HEK293 (cell line): ENCODE measurements around the gene CEP63.

Experiments used
- CTCF ChIP-seq: fragments of 450-650 bp; formaldehyde crosslinking; IDR thresholded peaks from 2 replicates; pipeline ENCODE4 v1.5.1; 2016; ENCODE audit warnings: missing biosample characterization, missing genetic modification characterization
- FEZF1 ChIP-seq: fragments of 450-650 bp; formaldehyde crosslinking; IDR thresholded peaks from 2 replicates; pipeline ENCODE4 v1.5.1; 2016; ENCODE audit warnings: missing biosample characterization, missing genetic modification characterization
- KLF10 ChIP-seq: fragments of 450-650 bp; IDR thresholded peaks from 2 replicates; pipeline ENCODE4 v1.5.1; 2018; ENCODE audit warnings: missing biosample characterization, mild to moderate bottlenecking, missing genetic modification characterization
- PATZ1 ChIP-seq: fragments of 450-650 bp; formaldehyde crosslinking; IDR thresholded peaks from 2 replicates; pipeline ENCODE4 v1.5.1; 2016; ENCODE audit warnings: missing biosample characterization, missing genetic modification characterization
- SALL2 ChIP-seq: fragments of 450-650 bp; formaldehyde crosslinking; IDR thresholded peaks from 2 replicates; pipeline ENCODE4 v1.5.0; 2017; ENCODE audit warnings: missing biosample characterization, mild to moderate bottlenecking, missing genetic modification characterization, borderline replicate concordance
- TSHZ1 ChIP-seq: fragments of 450-650 bp; formaldehyde crosslinking; IDR thresholded peaks from 2 replicates; pipeline ENCODE4 v1.5.1; 2016; ENCODE audit warnings: missing biosample characterization, missing genetic modification characterization, borderline replicate concordance
- ZNF10 ChIP-seq: fragments of 450-650 bp; formaldehyde crosslinking; IDR thresholded peaks from 2 replicates; pipeline ENCODE4 v1.5.1; 2017; ENCODE audit warnings: missing biosample characterization, missing genetic modification characterization
- ZNF19 ChIP-seq: fragments of 450-650 bp; formaldehyde crosslinking; IDR thresholded peaks from 2 replicates; pipeline ENCODE4; 2016; ENCODE audit warnings: missing biosample characterization, missing genetic modification characterization, low read depth
- ZNF274 ChIP-seq, 2 experiments: fragments of 200-500 bp in 1 of 2; fragments of 450-650 bp in 1 of 2; sonication (Bioruptor generic) in 1 of 2; formaldehyde crosslinking in 1 of 2; IDR thresholded peaks; 2 replicates each; pipeline versions ENCODE4 v1.5.1 to v1.6.1; 2014 to 2016; ENCODE audit warnings: borderline replicate concordance in 1 of 2, inconsistent platforms in 1 of 2, low read length in 1 of 2, missing biosample characterization in 1 of 2, missing genetic modification characterization in 1 of 2
- ZNF366 ChIP-seq: fragments of 450-650 bp; formaldehyde crosslinking; conservative IDR thresholded peaks from 2 replicates; pipeline ENCODE4 v1.5.1; 2016; ENCODE audit warnings: missing biosample characterization, missing genetic modification characterization
- ZNF555 ChIP-seq: fragments of 450-650 bp; formaldehyde crosslinking; conservative IDR thresholded peaks from 2 replicates; pipeline ENCODE4 v1.5.1; 2017; ENCODE audit warnings: missing biosample characterization, mild to moderate bottlenecking, missing genetic modification characterization, inconsistent platforms
- ZNF629 ChIP-seq: fragments of 450-650 bp; formaldehyde crosslinking; IDR thresholded peaks from 2 replicates; pipeline ENCODE4 v1.5.1; 2017; ENCODE audit warnings: missing biosample characterization, missing genetic modification characterization

GRCh38 chr3:134477938-134478337, 7.9 kb upstream of the CEP63 start:
- no peak for TF ChIP-seq CTCF (tag by site-specific recombination)
- no peak for TF ChIP-seq ZNF10 (tag by site-specific recombination)
- TF ChIP-seq ZNF629 (tag by site-specific recombination): no peak
- TF ChIP-seq ZNF274 (IDR thresholded peaks at IDR 0.05; ENCODE audit: low read length): no peak
- no peak for TF ChIP-seq ZNF274 (tag by site-specific recombination; IDR thresholded peaks at IDR 0.05; ENCODE audit: borderline replicate concordance)
- TF ChIP-seq TSHZ1 (tag by site-specific recombination): no peak
- TF ChIP-seq PATZ1 (tag by site-specific recombination): no peak
- TF ChIP-seq KLF10 (tag by site-specific recombination): no peak
- TF ChIP-seq SALL2 (tag by site-specific recombination): no peak
- no peak for TF ChIP-seq FEZF1 (tag by site-specific recombination)
- no peak for TF ChIP-seq ZNF19
- no peak for TF ChIP-seq ZNF555 (tag by site-specific recombination)
- no peak for TF ChIP-seq ZNF366 (tag by site-specific recombination)
